AG04449 (cell line): ENCODE data around the gene CEP170.

Experiments used
- CTCF ChIA-PET: fragments of 350-600 bp; formaldehyde crosslinking; extraction: SDS; loops from one replicate; lab custom pipeline; 2021; ENCODE audit warnings: antibody characterized with exemption; lab: Yijun Ruan, JAX
- POLR2A ChIA-PET: fragments of 400-600, 350-600 bp; formaldehyde crosslinking; extraction: SDS; loops from one replicate; lab custom pipeline; 2020; ENCODE audit warnings: antibody characterized with exemption, inconsistent platforms; lab: Yijun Ruan, JAX
- DNase-seq: peaks from one replicate; pipeline ENCODE4 v3.0.0-alpha.2; 2010; ENCODE audit warnings: low read depth, low spot score
- H3K4me3 ChIP-seq: 2 replicates; pipeline ENCODE4 v1.5.1; 2011; ENCODE audit warnings: low read depth, mild to moderate bottlenecking, control low read depth, low read length
- CTCF ChIP-seq: IDR thresholded peaks from one replicate; pipeline ENCODE4 v1.5.1; 2011; ENCODE audit warnings: mild to moderate bottlenecking, moderate library complexity, low read length, control low read depth, inconsistent platforms; ENCODE audit not compliant: insufficient read depth; ENCODE audit errors: missing control alignments

CEP170 gene

GRCh38 chr1:243292117-243292516 is 37.0 kb upstream of the CEP170 start:
- TF ChIP-seq CTCF: no peak
- no peak for DNase-seq
- POLR2A ChIA-PET: no interaction called here
- CTCF ChIA-PET: no interaction called here
- no peak overlapping the region for H3K4me3 ChIP-seq

GRCh38 chr1:243291292-243291691 is 36.2 kb upstream of the CEP170 start:
- POLR2A ChIA-PET: no interaction called here
- no peak for DNase-seq

GRCh38 chr1:243288062-243288461 is 33.0 kb upstream of the CEP170 start:
- CTCF ChIA-PET: no interaction called here

More at GRCh38 chr1:243291292-243291691, 36.2 kb upstream of the CEP170 start:
- H3K4me3 ChIP-seq: no peak overlapping the region
- no peak for TF ChIP-seq CTCF
- CTCF ChIA-PET: no interaction called here

GRCh38 chr1:243287652-243288051 is 32.6 kb upstream of the CEP170 start:
- POLR2A ChIA-PET: interaction anchor here (1.0 to 1.1 kb wide), 2 partner anchors 15 to 23 kb away, joined by 3 to 4 read pairs; no protein-coding TSS in a partner anchor
- peak; percentile 41 for DNase-seq
- no peak overlapping the region for H3K4me3 ChIP-seq
- CTCF ChIA-PET: interaction anchor here (0.9 kb wide), 1 partner anchor 9 kb away, joined by 3 read pairs; no protein-coding TSS in a partner anchor
- TF ChIP-seq CTCF: no peak

More at GRCh38 chr1:243288062-243288461, 33.0 kb upstream of the CEP170 start:
- DNase-seq: no peak
- no peak overlapping the region for H3K4me3 ChIP-seq
- TF ChIP-seq CTCF: no peak
- POLR2A ChIA-PET: interaction anchor here (1.1 kb wide), 1 partner anchor 23 kb away, joined by 3 read pairs; no protein-coding TSS in a partner anchor

GRCh38 chr1:243287123-243287460 is 32.0 kb upstream of the CEP170 start:
- CTCF ChIA-PET: interaction anchor here (0.9 kb wide), 1 partner anchor 9 kb away, joined by 3 read pairs; no protein-coding TSS in a partner anchor
- H3K4me3 ChIP-seq: no peak overlapping the region
- no peak for DNase-seq
- POLR2A ChIA-PET: interaction anchor here (0.7 to 1.1 kb wide), 3 partner anchors 15 to 67 kb away, joined by 3 to 4 read pairs (median 3); no protein-coding TSS in a partner anchor
- TF ChIP-seq CTCF: no peak

- ChIA-PET POLR2A (interaction anchor here (0.7 to 1.1 kb wide), 3 partner anchors 14 to 67 kb away, joined by 3 to 4 read pairs (median 3); no protein-coding TSS in a partner anchor), CTCF (interaction anchor here (0.9 kb wide), 1 partner anchor 10 kb away, joined by 3 read pairs; no protein-coding TSS in a partner anchor)
- DNase-seq: no peak
- no peak overlapping the region for H3K4me3 ChIP-seq
- no peak for TF ChIP-seq CTCF
Observed at GRCh38 chr1:243286409-243287122, 31.5 kb upstream of the CEP170 start.
